ENCODE measurements around the gene GRAMD2B.
"Not testable (repeated sequence)": the region's sequence is repeated elsewhere in the genome, so short reads cannot be mapped to it uniquely, and the experiment has no call there.

Gene GRAMD2B, protein sequence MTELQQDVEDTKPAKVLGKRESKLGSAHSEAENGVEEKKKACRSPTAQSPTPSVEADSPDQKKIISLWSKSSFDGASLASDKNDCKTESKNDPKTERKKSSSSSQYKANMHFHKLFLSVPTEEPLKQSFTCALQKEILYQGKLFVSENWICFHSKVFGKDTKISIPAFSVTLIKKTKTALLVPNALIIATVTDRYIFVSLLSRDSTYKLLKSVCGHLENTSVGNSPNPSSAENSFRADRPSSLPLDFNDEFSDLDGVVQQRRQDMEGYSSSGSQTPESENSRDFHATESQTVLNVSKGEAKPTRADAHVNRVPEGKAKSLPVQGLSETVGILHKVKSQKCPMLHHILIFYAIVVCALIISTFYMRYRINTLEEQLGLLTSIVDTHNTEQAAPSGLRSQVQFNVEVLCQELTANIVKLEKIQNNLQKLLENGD

DNA sequence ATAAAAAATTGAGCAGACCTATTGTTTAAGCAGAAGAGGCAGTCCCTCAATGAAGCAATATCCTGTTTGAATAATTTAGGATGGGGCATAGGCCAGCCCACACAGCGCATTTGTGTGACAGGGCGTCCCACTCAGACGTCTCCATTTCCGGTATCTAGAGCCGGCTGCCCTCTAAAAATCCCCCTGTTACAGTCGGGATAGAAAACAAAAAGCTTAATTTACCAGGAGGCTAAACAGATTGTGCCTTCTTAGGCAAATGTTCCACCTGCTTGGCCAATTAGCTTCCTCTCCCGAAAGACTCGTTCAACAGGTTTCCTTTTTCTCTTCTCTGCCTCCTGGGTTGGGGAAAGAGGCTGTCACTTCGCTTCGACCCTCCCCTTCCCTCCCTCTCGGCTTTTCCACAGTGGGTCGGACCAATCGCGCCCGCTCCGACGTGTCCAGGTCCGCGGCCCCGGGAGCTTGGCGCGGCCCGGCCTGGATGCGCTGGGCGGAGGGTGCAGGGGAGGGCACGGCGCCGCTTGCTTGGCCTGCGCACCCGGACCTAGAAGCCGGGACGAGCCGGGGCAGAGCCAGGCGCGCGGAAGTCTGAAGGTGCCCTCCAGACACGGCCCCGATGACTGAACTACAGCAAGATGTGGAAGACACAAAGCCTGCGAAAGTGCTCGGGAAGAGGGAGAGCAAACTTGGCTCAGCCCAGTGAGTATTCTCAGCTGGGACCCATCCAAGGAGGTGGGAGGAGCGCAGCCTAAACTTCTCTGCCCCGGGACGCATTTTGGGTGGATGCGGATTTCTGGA, at the start of gene GRAMD2B:
Gene GRAMD2B, plus strand, starts transcription at position 416 of the 795 bp plus-strand sequence. Its CDS starts 198 bp downstream, at position 614.
- DNase-seq (ENCODE audit: low read depth), result peak; percentile 45

- DNase-seq (ENCODE audit: low read depth), result no peak
These were observed 49.1 kb upstream of the GRAMD2B start for GRCh38 chr5:126374109-126374416.

- DNase-seq (ENCODE audit: low read depth), result no peak
These were observed 46.8 kb upstream of the GRAMD2B start for GRCh38 chr5:126376443-126376842.

GRCh38 chr5:126377424-126377823, 45.8 kb upstream of the GRAMD2B start:
- DNase-seq (ENCODE audit: low read depth), result no peak

GRCh38 chr5:126380316-126380715, 42.9 kb upstream of the GRAMD2B start:
- not testable (repeated sequence) for DNase-seq (ENCODE audit: low read depth)

DNA sequence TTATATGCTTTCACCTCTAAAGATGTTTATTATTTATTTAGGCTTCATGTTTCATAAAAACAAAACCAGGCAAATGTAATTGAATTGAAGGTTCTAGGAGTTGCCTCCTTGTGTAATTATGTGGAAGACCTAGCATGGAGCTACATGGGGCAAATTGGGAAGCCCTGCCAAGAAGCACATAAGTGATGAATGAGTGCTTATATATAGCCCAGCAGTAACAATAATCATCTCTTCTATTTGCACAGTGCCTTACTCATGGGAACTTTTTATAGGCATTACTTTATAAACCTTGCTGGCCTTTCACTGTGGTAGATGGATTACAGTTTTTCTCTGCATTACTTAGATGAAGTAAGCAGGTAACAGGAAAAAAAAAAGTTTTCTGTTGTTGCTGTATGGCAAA, 40.0 kb upstream of the GRAMD2B start:
- DNase-seq (ENCODE audit: low read depth), result no peak

DNA sequence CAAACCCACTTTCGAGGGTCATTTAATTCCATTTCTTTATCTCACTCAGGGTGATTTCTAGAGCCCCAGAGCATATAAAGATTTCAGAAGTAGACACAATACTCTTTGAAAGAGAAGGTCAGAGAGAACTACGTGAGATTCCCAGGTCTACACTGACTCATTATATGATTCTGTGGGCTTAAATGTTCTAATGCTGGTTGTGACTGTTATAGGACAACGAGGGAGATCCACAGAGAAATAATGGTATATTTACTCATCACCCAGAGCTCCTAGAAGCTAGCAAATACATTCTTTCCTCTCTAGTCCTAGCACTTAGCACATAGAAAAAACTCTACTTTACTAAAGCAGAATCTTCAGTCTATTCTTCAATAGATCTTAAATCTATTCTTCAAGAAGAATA, 39.4 kb upstream of the GRAMD2B start:
- no peak for DNase-seq (ENCODE audit: low read depth)

GRCh38 chr5:126384985-126385384, 38.2 kb upstream of the GRAMD2B start:
- DNase-seq (ENCODE audit: low read depth), result no peak

DNA sequence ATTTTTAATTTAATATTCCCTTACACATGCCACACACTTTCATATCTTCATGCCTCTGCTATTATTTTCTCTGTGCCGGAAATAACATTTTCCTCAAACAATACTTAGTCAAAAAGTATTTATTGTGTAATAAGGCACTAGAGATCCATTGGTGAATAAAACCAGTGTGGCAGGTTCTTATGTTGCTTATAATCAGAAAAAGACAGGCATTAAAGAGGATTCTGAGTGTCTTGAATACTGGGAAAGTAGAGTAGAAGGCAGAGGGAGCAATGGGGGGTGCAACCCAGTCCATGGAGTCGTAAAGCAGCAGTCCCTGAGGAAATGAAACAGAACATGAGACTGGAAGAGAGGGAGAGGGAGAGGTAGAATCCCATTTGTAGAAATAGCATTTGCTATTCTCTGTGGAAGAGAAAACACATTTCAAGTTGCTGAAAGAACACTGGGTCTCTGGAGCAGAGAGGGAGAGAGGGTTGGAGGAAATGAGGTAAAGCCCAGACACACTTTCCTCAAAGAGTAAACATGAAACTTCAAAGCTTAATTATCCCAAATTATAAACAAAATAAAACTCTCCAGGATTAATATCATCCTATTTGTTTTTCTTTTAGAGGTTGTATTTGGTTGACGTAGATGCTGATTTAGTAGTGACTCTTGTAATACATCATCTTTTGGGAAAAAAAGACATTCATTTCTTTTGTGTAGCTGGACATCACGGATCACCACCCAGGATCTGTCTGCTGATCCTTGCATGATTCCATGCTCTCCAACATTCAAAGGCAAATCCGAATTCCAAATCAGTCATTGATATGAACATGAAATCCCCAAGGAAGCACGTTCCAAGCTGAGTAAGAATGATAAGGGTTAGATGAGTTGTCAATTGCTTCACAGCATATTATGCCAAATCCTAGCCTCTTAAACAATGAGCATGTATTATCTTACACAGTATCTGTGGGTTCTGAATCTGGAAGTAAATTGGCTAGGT, 37.4 kb upstream of the GRAMD2B start:
- no peak for DNase-seq (ENCODE audit: low read depth)

DNA sequence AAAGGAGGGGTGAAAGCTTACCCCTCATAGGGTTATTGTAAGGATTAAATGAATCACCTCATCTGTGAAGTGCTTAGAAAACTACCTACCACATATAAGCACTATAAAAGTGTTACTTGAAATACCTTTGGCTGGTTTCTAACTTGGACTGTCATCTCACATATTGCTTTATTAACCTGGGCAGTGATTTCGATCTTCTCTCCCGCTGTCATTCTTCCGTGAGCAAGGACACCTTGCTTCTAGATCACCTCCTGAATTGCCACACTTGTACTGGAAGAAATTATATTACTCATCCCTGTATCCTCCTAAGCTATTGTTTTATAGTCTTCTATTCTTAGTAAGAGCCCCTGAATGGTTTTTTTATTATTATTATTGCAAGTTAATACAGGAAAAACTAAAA, 34.0 kb upstream of the GRAMD2B start:
- no peak for DNase-seq (ENCODE audit: low read depth)

DNA sequence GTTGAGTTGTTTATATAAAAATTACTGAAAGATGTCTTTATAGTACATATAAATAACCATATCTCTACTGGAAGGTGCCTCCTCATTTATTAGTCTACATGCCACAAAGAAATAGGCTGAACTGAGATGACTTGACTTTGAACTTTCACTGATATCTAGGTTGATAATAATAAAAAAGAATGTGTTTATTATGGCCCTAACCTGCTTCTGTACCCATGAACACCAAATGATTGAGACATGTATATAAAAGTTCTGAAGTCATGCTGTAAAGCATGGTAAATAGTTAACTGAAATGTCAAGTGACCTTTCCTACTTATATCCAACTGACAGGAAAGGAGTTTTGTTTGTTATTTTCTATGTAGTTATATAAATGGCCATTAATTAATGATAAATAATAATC, 33.2 kb upstream of the GRAMD2B start:
- no peak for DNase-seq (ENCODE audit: low read depth)

GRCh38 chr5:126391386-126391785, 31.8 kb upstream of the GRAMD2B start:
- no peak for DNase-seq (ENCODE audit: low read depth)

DNA sequence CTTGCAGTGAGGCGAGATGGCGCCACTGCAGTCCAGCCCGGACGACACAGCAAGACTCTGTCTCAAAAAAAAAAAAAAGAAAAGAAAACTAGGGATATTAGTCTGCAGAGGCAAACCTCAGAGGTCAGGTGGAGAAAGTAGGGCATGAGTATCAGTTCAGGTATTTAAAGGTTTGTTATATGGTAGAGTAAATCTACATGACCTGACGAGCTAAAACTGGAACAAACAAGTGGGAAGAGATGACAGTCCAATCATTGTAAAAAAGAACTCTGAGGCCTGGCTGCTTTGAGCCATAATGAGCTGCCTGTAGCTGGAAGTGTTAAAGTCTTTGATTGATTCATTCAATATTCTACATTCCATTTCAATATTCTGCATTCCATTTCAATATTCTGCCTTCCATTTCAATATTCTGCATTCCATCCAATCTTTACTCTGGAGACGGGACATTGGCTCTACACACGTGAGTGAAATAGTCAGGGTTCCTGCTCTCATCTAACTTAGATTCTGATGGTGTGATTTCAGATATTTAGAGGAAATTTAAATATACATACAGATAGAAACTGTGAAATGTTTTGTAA, 28.9 kb upstream of the GRAMD2B start:
- no peak for DNase-seq (ENCODE audit: low read depth)

GRCh38 chr5:126395198-126395597, 28.0 kb upstream of the GRAMD2B start:
- no peak for DNase-seq (ENCODE audit: low read depth)

- DNase-seq (ENCODE audit: low read depth), result no peak
These were observed 27.6 kb upstream of the GRAMD2B start for GRCh38 chr5:126395605-126396004.

DNA sequence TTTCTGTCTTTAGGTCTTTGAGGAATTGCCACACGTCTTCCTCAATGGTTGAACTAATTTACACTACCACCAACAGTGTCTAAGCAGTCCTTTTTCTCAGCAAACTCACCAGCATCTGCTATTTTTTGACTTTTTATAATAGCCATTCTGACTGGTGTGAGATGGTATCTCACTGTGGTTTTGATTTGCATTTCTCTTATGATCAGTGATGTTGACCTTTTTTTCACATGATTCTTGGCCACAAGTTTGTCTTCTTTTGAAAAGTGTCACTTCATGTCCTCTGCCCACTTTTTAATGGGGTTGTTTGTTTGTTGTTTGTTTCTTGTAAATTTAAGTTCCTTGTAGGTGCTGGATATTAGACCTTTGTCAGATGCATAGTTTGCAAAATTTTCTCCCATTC, 26.5 kb upstream of the GRAMD2B start:
- not testable (repeated sequence) for DNase-seq (ENCODE audit: low read depth)

DNA sequence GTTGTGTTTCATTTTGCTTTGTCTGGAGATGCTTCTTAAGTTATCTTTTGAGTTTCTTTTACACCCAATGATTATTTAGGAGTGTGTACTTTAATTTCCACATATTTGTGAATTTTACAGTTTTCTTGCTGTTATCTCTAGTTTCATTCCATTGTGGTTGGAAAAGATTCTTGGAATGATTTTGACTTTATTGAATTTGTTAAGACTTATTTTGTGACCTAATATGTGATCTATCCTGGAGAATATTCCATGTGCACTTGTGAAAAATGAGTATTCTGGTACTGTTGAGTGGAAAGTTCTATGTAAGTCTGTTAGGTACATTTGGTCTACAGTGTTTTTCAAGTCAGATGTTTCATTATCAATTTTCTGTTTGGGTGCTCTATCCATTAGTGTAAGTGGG, 24.4 kb upstream of the GRAMD2B start:
- DNase-seq (ENCODE audit: low read depth), result no peak

DNA sequence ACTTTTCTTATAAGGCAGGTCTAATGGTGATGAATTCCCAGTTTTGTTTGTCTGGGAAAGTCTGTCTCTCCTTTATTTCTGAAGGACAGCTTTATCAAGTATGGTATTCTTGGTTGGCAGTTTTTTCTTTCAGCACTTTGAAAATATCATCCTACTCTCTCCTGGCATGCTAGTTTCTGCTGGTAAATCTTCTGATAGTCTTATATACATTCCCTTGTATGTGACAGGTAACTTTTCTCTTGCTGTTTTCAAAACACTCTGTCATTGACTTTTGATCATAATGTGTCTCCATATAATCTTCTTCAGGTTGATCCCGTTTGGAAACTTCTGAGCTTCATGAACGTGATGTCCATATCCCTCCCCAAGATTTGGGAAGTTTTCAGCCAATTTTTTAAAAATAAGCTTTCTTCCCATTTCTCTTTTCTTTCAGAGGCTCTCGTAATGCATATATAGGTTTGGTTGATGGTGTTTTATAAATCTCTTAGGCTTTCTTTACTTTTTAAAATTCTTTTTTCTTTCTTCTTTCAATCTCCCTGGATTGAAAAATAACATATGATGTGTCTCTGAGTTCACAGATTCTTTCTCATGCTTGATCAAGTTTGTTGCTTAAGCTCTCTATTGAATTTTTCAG, 22.5 kb upstream of the GRAMD2B start:
- DNase-seq (ENCODE audit: low read depth), result no peak

DNA sequence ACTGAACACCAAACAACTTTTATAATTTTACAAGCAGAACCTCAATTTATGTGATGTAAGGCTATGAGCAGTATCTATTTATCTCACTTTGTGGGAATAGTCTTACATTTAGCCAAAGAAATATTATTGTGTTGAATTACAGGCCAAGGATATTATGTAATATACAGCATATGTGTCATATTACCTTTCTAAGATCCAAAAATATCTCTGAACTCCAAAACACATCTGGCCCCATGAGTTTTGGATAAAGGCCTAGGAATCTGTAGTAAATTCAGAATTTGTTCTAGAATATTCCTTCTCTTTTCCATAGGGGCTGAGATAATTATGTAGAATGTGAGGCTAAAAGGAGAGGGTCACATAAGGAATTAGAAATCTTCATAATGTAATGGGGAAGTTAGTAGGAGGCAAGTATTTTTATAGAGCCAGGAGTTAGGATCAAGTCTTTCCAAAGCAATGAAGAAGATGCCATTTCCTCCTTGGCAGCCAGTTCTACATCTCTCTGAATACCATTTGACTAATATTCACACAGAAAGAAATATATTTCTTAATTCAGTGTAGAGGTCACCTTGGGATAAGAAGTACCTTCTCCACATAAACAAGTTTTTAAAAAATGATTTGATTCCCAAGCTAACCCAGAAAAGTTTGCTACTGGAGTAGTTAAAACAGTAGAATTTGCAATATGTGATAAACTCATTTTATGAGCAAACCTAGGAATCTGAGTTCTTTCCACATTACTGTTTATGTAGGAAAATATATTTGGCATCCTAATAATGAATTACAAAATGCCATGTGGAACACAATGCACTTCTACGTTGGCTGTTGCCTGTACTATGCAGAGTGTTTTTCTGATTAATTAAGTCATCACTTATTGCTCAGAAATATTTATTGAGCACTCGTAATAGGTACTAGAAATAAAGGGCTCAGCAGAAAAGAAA, 20.3 kb upstream of the GRAMD2B start:
- no peak for DNase-seq (ENCODE audit: low read depth)

DNA sequence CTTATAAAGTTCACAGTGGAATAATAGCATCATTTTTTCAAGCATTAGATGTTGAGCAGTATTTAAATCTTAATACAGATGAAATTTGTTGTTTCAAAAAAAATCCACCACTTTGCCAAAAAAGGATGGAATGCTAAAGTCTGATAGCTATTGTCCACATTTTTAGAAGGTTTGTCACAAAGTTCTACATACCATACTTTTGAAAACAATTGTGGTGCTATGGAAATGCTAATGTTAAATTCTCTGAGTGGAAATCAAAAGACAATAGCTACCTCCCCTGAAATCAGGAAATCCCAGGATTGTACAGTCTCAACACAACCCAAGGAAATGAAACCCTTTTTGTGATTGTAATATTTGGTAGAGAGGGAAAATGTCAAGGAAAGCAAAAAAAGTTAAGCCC, 19.3 kb upstream of the GRAMD2B start:
- no peak for DNase-seq (ENCODE audit: low read depth)

Data from stimulated activated CD8-positive, alpha-beta memory T cell treated with anti-CD3 and anti-CD28 coated beads, Interleukin-12 subunit alpha, Interleukin-12 subunit beta, amount 100 ng/mL, for 4 hours (primary cell).